UCSD-AML1 (cell line): ENCODE results near the gene PNMA3.
"Not testable (repeated sequence)": the region's sequence is repeated elsewhere in the genome, so short reads cannot be mapped to it uniquely, and the experiment has no call there.

Experiments
- DNase-seq: peaks from one replicate; lab custom pipeline; 2025; ENCODE audit not compliant: unreplicated experiment; lab: John Stamatoyannopoulos, UW

Gene PNMA3, protein sequence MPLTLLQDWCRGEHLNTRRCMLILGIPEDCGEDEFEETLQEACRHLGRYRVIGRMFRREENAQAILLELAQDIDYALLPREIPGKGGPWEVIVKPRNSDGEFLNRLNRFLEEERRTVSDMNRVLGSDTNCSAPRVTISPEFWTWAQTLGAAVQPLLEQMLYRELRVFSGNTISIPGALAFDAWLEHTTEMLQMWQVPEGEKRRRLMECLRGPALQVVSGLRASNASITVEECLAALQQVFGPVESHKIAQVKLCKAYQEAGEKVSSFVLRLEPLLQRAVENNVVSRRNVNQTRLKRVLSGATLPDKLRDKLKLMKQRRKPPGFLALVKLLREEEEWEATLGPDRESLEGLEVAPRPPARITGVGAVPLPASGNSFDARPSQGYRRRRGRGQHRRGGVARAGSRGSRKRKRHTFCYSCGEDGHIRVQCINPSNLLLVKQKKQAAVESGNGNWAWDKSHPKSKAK

GRCh38 chrX:153055871-153056749 lies at the start of gene PNMA3:
PNMA3 (plus strand) TSS chrX:153056470; CDS start chrX:153057056, 586 bp downstream.
- DNase-seq: no peak

DNA sequence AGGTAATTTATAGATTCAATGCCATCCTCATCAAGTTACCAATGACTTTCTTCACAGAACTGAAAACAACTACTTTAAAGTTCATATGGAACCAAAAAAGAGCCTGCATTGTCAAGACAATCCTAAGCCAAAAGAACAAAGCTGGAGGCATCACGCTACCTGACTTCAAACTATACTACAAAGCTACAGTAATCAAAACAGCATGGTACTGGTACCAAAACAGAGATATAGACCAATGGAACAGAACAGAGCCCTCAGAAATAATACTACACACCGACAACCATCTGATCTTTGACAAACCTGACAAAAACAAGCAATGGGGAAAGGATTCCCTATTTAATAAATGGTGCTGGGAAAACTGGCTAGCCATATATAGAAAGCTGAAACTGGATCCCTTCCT lies 39.1 kb upstream of the PNMA3 start:
- DNase-seq: not testable (repeated sequence)

DNA sequence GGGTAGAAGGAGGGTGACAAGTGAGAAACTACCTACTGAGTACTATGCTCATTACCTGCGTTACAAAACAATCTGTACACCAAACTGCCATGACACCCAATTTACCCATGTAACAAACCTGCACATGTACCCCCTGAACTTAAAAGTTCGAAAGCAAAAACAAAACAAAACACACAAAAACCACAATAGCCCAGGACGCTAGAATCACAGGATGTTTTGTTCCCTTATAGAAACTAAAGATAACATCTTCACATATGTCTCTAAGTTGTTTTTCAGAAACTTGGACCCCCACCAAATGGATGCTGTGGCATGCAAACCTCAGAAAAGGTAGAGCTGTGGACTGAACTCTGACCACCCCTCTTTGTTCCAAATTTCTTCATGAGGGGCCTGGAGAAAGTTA lies 37.1 kb upstream of the PNMA3 start:
- DNase-seq: no peak

DNA sequence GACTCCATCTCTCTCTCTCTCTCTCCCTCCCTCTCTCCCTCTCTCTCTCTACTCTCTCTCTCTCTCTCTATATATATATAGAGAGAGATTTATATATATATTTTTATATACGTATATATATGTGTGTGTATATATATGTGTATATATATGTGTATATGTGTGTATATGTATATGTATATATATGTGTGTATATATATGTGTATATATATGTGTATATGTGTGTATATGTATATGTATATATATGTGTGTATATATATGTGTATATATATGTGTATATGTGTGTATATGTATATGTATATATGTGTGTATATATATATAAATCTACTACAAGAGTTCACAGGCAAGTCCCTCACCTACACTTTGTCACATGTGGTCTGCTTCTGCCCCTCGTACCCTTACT lies 29.8 kb upstream of the PNMA3 start:
- DNase-seq: not testable (repeated sequence)

- not testable (repeated sequence) for DNase-seq
Measured at GRCh38 chrX:153028487-153028886, 27.8 kb upstream of the PNMA3 start.

GRCh38 chrX:153029162-153029561 lies 27.1 kb upstream of the PNMA3 start:
- DNase-seq: no peak

DNA sequence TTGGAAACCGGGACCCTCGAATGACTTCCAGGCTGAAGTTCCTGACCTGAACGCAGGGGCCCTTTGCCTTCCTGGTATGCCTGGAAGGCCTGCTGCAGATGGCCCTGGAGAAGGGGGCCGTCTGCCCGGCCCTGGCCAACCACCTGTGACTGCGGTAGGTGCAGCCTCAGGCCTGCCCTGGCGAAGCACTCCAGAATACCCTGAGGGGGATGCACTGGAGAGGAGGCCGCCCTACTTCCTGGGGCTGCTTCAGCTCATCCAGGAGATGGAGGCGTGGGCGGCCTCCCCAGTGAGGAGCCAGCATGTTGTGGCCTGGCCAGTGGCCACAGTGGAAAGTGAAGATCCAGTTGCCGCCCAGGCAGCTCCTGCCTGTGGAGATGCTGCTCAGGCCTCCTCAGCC lies 26.4 kb upstream of the PNMA3 start:
- DNase-seq: no peak

DNA sequence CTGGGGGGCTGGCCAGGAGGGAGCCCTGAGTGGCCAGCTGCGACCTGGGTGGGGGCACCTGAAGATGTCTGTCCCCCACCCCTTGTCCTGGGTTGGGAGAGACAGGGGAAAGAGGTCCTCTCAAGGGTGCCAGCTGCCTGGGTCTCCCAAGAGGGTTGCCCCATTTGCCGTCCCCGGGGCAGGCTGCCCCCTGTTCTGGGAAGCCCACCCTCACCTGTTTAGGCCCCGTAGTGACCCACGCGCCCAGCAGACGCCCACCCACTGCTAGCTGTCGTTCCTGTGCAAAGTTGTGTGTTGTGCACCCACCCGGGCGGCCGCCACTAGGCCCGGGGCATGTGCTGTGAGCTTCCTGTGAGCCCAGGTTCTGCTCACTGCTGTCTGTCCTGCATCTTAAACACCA lies 25.5 kb upstream of the PNMA3 start:
- no peak for DNase-seq

GRCh38 chrX:153032397-153033118 lies 23.7 kb upstream of the PNMA3 start:
- peak; percentile 70 for DNase-seq

DNA sequence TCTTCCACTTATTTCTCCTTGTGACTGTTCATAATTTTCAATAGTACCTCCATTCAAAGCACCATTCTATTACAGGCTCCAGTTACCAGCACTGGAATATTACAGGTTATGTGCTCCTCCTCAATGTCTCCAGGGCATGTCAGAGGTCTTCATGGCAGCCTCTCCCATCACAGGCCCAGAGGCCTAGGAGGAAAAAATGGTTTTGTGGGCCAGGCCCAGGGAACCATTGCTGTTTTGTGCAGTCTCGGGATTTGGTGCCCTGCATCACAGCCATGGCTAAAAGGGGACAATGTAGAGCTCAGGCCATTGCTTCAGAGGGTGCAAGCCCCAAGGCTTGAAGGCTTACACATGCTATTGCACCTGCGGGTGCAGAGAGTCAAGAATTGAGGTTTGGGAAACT lies 7.2 kb upstream of the PNMA3 start:
- no peak for DNase-seq

- DNase-seq: no peak
Measured at GRCh38 chrX:153052534-153052933, 3.7 kb upstream of the PNMA3 start.

DNA sequence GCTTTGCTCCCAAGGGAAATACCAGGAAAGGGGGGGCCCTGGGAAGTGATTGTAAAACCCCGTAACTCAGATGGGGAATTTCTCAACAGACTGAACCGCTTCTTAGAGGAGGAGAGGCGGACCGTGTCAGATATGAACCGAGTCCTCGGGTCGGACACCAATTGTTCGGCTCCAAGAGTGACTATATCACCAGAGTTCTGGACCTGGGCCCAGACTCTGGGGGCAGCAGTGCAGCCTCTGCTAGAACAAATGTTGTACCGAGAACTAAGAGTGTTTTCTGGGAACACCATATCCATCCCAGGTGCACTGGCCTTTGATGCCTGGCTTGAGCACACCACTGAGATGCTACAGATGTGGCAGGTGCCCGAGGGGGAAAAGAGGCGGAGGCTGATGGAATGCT lies 1.0 kb downstream of the PNMA3 start:
- no peak for DNase-seq

DNA sequence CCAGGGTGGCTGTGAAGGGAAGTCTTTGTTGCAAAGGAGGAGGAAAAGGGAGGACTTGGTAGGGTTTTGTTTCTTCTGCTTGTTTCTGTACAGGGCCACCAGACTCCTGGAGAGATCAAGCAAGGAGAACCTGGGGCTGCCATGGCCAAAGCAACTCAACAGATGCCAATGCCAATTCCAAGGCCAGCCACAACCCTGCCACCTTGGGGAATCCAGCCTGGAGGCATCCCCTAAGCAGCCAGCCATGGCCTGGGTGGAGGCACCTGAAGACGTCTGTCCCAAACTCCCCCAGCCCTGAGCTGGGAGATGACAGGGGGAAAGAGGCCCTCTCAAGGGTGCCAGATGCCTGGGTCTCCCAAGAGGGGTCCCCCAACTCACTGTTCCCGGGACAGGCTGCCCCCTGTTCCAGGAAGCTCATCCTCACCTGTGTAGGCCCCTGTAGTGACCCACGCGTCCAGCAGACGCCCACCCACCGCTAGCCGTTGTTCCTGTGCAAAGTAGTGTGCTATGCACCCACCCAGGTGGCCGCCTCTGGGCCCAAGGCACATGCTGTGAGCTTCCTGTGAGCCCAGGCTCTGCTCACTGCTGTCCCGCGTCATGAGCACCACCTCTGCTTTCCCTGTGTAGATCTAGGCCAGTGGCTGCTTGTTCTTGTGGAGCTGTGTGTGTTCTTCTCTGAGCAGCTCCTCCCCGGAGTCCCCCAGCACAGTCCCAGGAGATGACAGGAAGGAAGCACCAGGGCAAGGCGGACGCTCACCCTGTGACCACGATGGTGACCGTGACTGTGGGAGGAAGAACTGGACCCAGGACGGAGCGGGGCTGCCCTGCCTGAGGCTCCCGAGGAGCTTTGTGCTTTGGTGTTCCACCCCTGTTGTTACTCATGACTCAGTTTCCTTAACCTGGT lies 3.2 kb downstream of the PNMA3 start:
- no peak for DNase-seq

DNA sequence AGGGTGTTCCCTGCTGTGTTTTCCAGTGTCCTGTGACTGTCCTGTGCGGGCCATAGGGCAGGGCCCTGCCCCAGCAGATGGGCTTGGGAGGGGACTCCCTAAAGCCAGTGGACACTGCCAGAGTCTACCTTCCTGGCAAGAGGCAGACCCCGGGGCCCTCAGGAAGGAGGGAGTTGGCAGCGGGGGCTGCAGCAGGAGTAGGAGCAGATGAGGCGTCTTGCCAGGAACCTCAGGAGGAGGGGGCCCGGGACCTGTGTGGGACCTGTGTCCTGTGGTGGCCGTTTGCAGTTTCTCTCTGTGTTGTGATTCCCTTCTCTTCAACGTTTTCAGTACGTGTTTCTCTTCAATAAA lies 3.8 kb downstream of the PNMA3 start:
- no peak for DNase-seq

DNA sequence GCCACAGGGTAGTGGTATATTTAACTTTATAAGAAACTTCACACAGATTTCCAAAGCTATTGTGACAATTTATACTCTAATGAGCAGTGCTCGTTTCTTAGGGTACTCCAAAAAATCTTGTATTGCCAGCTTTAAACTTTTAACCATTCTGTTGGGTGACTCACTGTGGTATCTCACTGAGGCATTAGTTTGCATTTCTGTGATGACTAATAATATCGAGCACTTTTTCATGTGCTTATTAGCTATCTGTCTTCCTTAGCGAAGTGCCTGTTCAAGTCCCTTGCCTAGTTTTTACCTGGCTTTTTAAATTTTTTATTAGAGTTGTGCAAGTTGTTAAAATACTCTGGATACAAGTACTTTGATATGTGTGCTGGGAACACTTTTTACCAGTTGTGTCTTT lies 5.5 kb downstream of the PNMA3 start:
- DNase-seq: no peak

- DNase-seq: no peak
Measured at GRCh38 chrX:153063315-153063714, 7.0 kb downstream of the PNMA3 start.

GRCh38 chrX:153064061-153064460 lies 7.8 kb downstream of the PNMA3 start:
- DNase-seq: no peak

- no peak for DNase-seq
Measured at GRCh38 chrX:153065389-153065788, 9.1 kb downstream of the PNMA3 start.

GRCh38 chrX:153066402-153066801 lies 10.1 kb downstream of the PNMA3 start:
- not testable (repeated sequence) for DNase-seq

DNA sequence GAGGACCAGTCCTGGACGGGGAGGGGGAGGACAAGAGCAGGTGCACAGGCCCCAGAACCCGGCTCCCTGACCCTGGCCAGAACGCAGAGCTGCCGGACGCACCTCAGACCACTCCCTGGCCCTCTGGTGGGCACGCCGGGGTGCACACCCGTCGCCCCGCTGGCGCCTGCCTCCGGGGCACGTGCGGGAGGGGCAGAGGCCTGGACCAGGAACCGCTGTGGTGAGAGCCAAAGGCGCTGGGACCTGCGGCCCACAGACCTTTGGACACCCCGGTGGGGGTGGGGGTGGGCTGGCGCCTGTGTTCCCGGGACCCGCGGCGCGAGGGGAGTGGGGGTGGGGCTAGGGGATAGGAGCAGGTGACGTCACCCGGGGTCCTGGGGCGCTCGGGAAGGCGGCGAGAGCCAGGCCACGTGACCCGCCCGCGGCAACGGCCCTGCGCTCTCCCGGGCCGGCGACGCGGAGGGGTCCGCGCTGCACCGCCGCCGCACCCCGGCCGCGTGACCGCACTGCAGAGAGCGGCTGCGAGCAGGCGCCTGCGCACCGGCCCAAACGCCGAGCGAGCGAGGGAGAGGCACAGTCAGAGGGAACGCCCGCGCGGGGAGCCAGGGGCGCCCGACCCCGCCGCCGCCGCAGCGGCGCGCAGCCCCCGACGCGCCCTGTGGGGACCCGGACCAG lies 15.8 kb downstream of the PNMA3 start, which contains the start of gene PNMA6A:
Gene PNMA6A, plus strand, starts transcription at position 546 of the 675 bp plus-strand sequence. CDS start 609 bp downstream, outside the sequence.
- not testable (repeated sequence) for DNase-seq
